Hepatic stellate cell (primary cell): ENCODE data around the gene ACLY.
"Not testable (repeated sequence)": the region's sequence is repeated elsewhere in the genome, so short reads cannot be mapped to it uniquely, and the experiment has no call there.

Experiments used
- DNase-seq: peaks from one replicate; pipeline ENCODE4 v3.0.0; 2011; ENCODE audit warnings: low spot score

ACLY gene

GRCh38 chr17:41910701-41911391, 7.9 kb downstream of the ACLY start:
- DNase-seq = peak; percentile 95

GRCh38 chr17:41909088-41909487, 9.7 kb downstream of the ACLY start:
- DNase-seq = no peak

GRCh38 chr17:41907633-41908539, 10.9 kb downstream of the ACLY start:
- no peak for DNase-seq

GRCh38 chr17:41907185-41907556, 11.6 kb downstream of the ACLY start:
- no peak for DNase-seq

- DNase-seq = no peak
Observed at GRCh38 chr17:41906465-41907184, 12.1 kb downstream of the ACLY start.

GRCh38 chr17:41905172-41905571, 13.6 kb downstream of the ACLY start:
- DNase-seq = no peak

- no peak for DNase-seq
Observed at GRCh38 chr17:41904242-41904841, 14.4 kb downstream of the ACLY start.

GRCh38 chr17:41901646-41902045, 17.1 kb downstream of the ACLY start:
- no peak for DNase-seq

- no peak for DNase-seq
Observed at GRCh38 chr17:41896726-41897125, 22.0 kb downstream of the ACLY start.

GRCh38 chr17:41895617-41896016, 23.1 kb downstream of the ACLY start:
- no peak for DNase-seq

GRCh38 chr17:41894791-41895331, 23.9 kb downstream of the ACLY start:
- DNase-seq = no peak

GRCh38 chr17:41893384-41893783, 25.4 kb downstream of the ACLY start:
- no peak for DNase-seq

- no peak for DNase-seq
Observed at GRCh38 chr17:41892021-41892376, 26.8 kb downstream of the ACLY start.

GRCh38 chr17:41891135-41892020, 27.4 kb downstream of the ACLY start:
- no peak for DNase-seq

- DNase-seq = no peak
Observed at GRCh38 chr17:41888332-41888965, 30.3 kb downstream of the ACLY start.

- DNase-seq = no peak
Observed at GRCh38 chr17:41885733-41886132, 33.0 kb downstream of the ACLY start.

- DNase-seq = no peak
Observed at GRCh38 chr17:41882756-41883155, 36.0 kb downstream of the ACLY start.

- no peak for DNase-seq
Observed at GRCh38 chr17:41880130-41880529, 38.6 kb downstream of the ACLY start.

GRCh38 chr17:41874293-41874670, 44.5 kb downstream of the ACLY start:
- DNase-seq = not testable (repeated sequence)

- DNase-seq = no peak
Observed at GRCh38 chr17:41873559-41874292, 45.0 kb downstream of the ACLY start.
